ENCODE data around the gene ZSCAN9. TPM values are rescaled to one million over a fixed set of nuclear protein-coding genes. Genes with fewer than 3 reads are reported as not detected.

Gene ZSCAN9
- total RNA-seq, 4 donors from 2014 or later: 12.6 to 26.1 (median 16.7) TPM

GRCh38 chr6:28281288-28282064, 56.4 kb downstream of the ZSCAN9 start, which contains the start of gene PGBD1:
PGBD1 (plus strand) TSS chr6:28281572; CDS start chr6:28283814, 2,242 bp downstream.
- H3K27ac ChIP-seq: peak within 1 kb of the TSS; percentile 34 to 53 (median 48)
- no peaks in the 10 kb centered on the region for H3K9me3 ChIP-seq
- intact Hi-C loops (cut with DNase I; ENCODE audit: low total_unique reads): loop anchor here (10.0 kb wide), 1 partner anchor 53 kb away; the partner anchor contains the start of gene ZSCAN31
- peak; percentile 71 for DNase-seq
- 1 to 3% methylated on average over 5 to 39 of the region's 50 CpGs for WGBS, 2 donors (ENCODE audit: low coverage in 1 of 2)
- H3K4me1 ChIP-seq: peaks cover 0 to 16% (median 3%) of the 10 kb centered on the region in 4 donors
- H3K36me3 ChIP-seq: peaks cover 0 to 4% (median under 1%) of the 10 kb centered on the region in 4 donors
- H3K4me3 ChIP-seq: peak within 1 kb of the TSS; percentile 45 to 68 (median 60)
- H3K27me3 ChIP-seq: no peaks in the 10 kb centered on the region
- in situ Hi-C loops (cut with MboI; ENCODE audit: low pct_ligation_motif_present in 1 of 4, low pct_unique_long_range_greater_than_20kb in 1 of 4, low sequenced_read_pairs in 3 of 4): no loop called here
- TF ChIP-seq POLR2A (IDR thresholded peaks at IDR 0.05) (no peak), POLR2AphosphoS5 (IDR thresholded peaks at IDR 0.05) (peak in 1 of 3 donors; percentile 42)

- WGBS, 2 donors (ENCODE audit: low coverage in 1 of 2): 100% methylated on average over 2 of the region's 2 CpGs; no CpG with 5 or more reads in 1 of the 2 donors
- H3K9me3 ChIP-seq: no peaks in the 10 kb centered on the region
- intact Hi-C loops (cut with DNase I; ENCODE audit: low total_unique reads) (loop anchor here (10.0 kb wide), 1 partner anchor 52 kb away; the partner anchor contains the start of gene ZSCAN31), in situ Hi-C loops (cut with MboI; ENCODE audit: low pct_ligation_motif_present in 1 of 4, low pct_unique_long_range_greater_than_20kb in 1 of 4, low sequenced_read_pairs in 3 of 4) (no loop called here)
- H3K4me3 ChIP-seq: no peak overlapping the region
- DNase-seq: no peak
- no peak overlapping the region for H3K27ac ChIP-seq
- peaks cover 0 to 7% (median 2%) of the 10 kb centered on the region in 4 donors for H3K36me3 ChIP-seq
- no peaks in the 10 kb centered on the region for H3K27me3 ChIP-seq
- peaks cover 0 to 16% (median 3%) of the 10 kb centered on the region in 4 donors for H3K4me1 ChIP-seq
- no peak for TF ChIP-seq CTCF (IDR thresholded peaks at IDR 0.05)
- TF ChIP-seq POLR2AphosphoS5 (IDR thresholded peaks at IDR 0.05): no peak
- no peak for TF ChIP-seq POLR2A (IDR thresholded peaks at IDR 0.05)
- TF ChIP-seq EP300 (IDR thresholded peaks at IDR 0.05; ENCODE audit: low read depth): no peak
Observed at GRCh38 chr6:28282926-28283325, 57.9 kb downstream of the ZSCAN9 start.

Other genes starting within 250 kb of the ZSCAN9 start
- 10 to 100 TPM in 1 of 4 donors, 1 to 10 TPM in 3; 1.1 to 20.1 (median 3.8) TPM for gene ZNF165, start 144.7 kb upstream of the ZSCAN9 start, total RNA-seq
- gene ZSCAN16, start 100.7 kb upstream of the ZSCAN9 start, total RNA-seq: 10 to 100 TPM in 1 of 4 donors, 1 to 10 TPM in 2, not detected in 1; 7.5 to 19.5 (median 9.5) TPM
- gene ZKSCAN8, start 83.4 kb upstream of the ZSCAN9 start, total RNA-seq: 10 to 100 TPM; 12.3 to 37.0 (median 15.5) TPM
- 1 to 10 TPM in 3 of 4 donors, under 1 TPM in 1; 0.60 to 9.0 (median 4.9) TPM for gene ZKSCAN4, start 27.0 kb downstream of the ZSCAN9 start, total RNA-seq
- 1 to 10 TPM in 1 of 4 donors, under 1 TPM in 2, not detected in 1; 0.55 to 7.9 (median 0.64) TPM for gene NKAPL, start 34.0 kb downstream of the ZSCAN9 start, total RNA-seq
- 10 to 100 TPM; 13.9 to 19.4 (median 17.6) TPM for gene ZSCAN26, start 41.9 kb downstream of the ZSCAN9 start, total RNA-seq
- 1 to 10 TPM in 3 of 4 donors, under 1 TPM in 1; 0.75 to 3.2 (median 2.3) TPM for gene PGBD1, start 56.3 kb downstream of the ZSCAN9 start, total RNA-seq
- gene ZSCAN31, start 110.9 kb downstream of the ZSCAN9 start, total RNA-seq: 10 to 100 TPM in 3 of 4 donors, 1 to 10 TPM in 1; 9.0 to 28.3 (median 17.0) TPM
- gene ZKSCAN3, start 124.7 kb downstream of the ZSCAN9 start, total RNA-seq: 1 to 10 TPM; 1.4 to 5.2 (median 4.3) TPM
- 1 to 10 TPM; 1.2 to 6.2 (median 3.5) TPM for gene ZSCAN12, start 174.5 kb downstream of the ZSCAN9 start, total RNA-seq
- 10 to 100 TPM in 1 of 4 donors, 1 to 10 TPM in 1, under 1 TPM in 1, not detected in 1; 0.55 to 17.1 (median 2.5) TPM for gene ZSCAN23, start 218.2 kb downstream of the ZSCAN9 start, total RNA-seq

All from transverse colon (tissue), 4 donors.